HFFc6 (cell line): ENCODE measurements around the gene CCDC70. TPM values are rescaled to one million over a fixed set of nuclear protein-coding genes. Genes with fewer than 3 reads are reported as not detected.

ENCODE experiments used
- DNase-seq: peaks from one replicate; pipeline ENCODE4 v3.0.0-alpha.2; 2018
- H3K27ac Mint-ChIP-seq: 2 replicates; pipeline ENCODE4 v1.8.0; 2020; ENCODE audit warnings: mild to moderate bottlenecking, mixed read lengths
- H3K27me3 Mint-ChIP-seq: 2 replicates; pipeline ENCODE4 v1.8.0; 2021; ENCODE audit warnings: mild to moderate bottlenecking, moderate library complexity, mixed read lengths; ENCODE audit not compliant: insufficient read depth
- H3K36me3 Mint-ChIP-seq: 2 replicates; pipeline ENCODE4 v1.8.0; 2021; ENCODE audit warnings: low read depth, mixed read lengths
- H3K4me1 Mint-ChIP-seq: 2 replicates; pipeline ENCODE4 v1.8.0; 2020; ENCODE audit warnings: low read depth, mixed read lengths
- H3K4me3 Mint-ChIP-seq: 2 replicates; pipeline ENCODE4 v1.8.0; 2020; ENCODE audit warnings: mild to moderate bottlenecking, moderate library complexity, mixed read lengths
- H3K9me3 Mint-ChIP-seq: 2 replicates; pipeline ENCODE4 v1.8.0; 2020; ENCODE audit warnings: mild to moderate bottlenecking, mixed read lengths
- total RNA-seq, 6 experiments: library from RNA; stranded (reverse); fragmentation: NEBNext Ultra II Directional; extraction: Animal tissue kit (Norgen Biotek cat#: 25700); gene quantifications; 2 replicates in 1 of 6; 3 replicates in 5 of 6; pipeline ENCODE4 v1.2.3, GENCODE V29; 2021
- TF ChIP-seq, protein P1 (sequence below): fragments of 200-600 bp; sonication (generic); IDR thresholded peaks from 2 replicates; pipeline ENCODE4 v1.5.0; 2021; ENCODE audit warnings: antibody characterized with exemption, mild to moderate bottlenecking

The CCDC70 gene
- total RNA-seq, 6 experiments from 2014 or later: not detected

- peak; percentile 47 for DNase-seq
- Mint-ChIP-seq H3K36me3 (no peaks in the 10 kb centered on the region), H3K4me1 (peaks cover 8% of the 10 kb centered on the region; the same call in 1 of the 2 replicates), H3K9me3 (no peaks in the 10 kb centered on the region), H3K4me3 (no peak overlapping the region), H3K27me3 (peaks cover 30% of the 10 kb centered on the region), H3K27ac (no peak overlapping the region)
- TF ChIP-seq, protein P1, sequence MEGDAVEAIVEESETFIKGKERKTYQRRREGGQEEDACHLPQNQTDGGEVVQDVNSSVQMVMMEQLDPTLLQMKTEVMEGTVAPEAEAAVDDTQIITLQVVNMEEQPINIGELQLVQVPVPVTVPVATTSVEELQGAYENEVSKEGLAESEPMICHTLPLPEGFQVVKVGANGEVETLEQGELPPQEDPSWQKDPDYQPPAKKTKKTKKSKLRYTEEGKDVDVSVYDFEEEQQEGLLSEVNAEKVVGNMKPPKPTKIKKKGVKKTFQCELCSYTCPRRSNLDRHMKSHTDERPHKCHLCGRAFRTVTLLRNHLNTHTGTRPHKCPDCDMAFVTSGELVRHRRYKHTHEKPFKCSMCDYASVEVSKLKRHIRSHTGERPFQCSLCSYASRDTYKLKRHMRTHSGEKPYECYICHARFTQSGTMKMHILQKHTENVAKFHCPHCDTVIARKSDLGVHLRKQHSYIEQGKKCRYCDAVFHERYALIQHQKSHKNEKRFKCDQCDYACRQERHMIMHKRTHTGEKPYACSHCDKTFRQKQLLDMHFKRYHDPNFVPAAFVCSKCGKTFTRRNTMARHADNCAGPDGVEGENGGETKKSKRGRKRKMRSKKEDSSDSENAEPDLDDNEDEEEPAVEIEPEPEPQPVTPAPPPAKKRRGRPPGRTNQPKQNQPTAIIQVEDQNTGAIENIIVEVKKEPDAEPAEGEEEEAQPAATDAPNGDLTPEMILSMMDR: no peak
Observed at GRCh38 chr13:51838240-51838846, 23.4 kb upstream of the CCDC70 start.

GRCh38 chr13:51839711-51840540 lies 21.8 kb upstream of the CCDC70 start:
- Mint-ChIP-seq H3K27me3 (peaks cover 34% of the 10 kb centered on the region), H3K4me1 (peaks cover 16% of the 10 kb centered on the region), H3K4me3 (no peak overlapping the region), H3K27ac (no peak overlapping the region), H3K36me3 (no peaks in the 10 kb centered on the region), H3K9me3 (no peaks in the 10 kb centered on the region)
- no peak for DNase-seq
- TF ChIP-seq, protein P1: no peak

DNA sequence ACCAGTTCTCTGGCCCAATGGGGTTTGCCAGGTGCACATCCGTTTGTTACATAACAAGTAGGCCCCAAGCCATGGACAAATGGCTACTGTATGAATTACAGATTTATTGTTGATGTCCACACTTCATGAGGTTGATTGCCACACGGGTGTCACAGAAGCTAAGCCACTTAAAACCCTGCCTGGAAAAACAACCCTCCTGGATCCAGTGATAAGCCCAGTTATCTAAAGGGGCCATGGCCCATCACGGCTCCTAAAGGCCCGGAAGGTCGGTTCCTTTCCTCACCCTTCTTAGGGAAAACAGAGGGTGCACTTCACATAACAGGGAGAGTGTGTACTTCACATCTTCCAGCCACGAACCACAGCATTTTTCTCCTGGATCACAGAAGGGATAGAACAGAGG lies 20.9 kb upstream of the CCDC70 start:
- Mint-ChIP-seq H3K4me1 (peaks cover 23% of the 10 kb centered on the region), H3K36me3 (no peaks in the 10 kb centered on the region), H3K9me3 (no peaks in the 10 kb centered on the region), H3K27me3 (peaks cover 36% of the 10 kb centered on the region), H3K4me3 (no peak overlapping the region), H3K27ac (no peak overlapping the region)
- DNase-seq: no peak
- TF ChIP-seq, protein P1: no peak

DNA sequence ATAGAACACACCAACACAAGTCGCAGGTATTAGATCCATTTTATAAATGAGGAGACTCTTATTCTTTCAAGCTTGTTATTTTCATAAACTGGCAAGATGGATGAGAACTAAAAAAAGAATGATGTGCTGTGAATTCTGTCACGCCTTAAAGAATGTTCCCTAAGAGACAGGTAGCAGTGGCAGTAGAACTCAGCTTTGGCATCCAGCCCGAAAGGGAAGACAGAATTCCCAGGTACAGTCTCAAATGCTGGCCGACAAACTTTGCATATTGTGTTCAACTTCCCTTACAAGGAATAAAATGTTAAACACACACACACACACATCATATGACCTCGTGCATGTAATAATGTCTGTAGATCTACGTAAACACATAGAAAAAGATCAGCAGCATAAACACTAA lies 20.0 kb upstream of the CCDC70 start:
- TF ChIP-seq, protein P1: no peak
- Mint-ChIP-seq H3K27ac (no peak overlapping the region), H3K4me3 (no peak overlapping the region), H3K27me3 (peaks cover 32% of the 10 kb centered on the region), H3K36me3 (no peaks in the 10 kb centered on the region), H3K9me3 (no peaks in the 10 kb centered on the region), H3K4me1 (peaks cover 23% of the 10 kb centered on the region)
- no peak for DNase-seq

- H3K4me3 Mint-ChIP-seq: no peak overlapping the region
- TF ChIP-seq, protein P1: no peak
- no peak overlapping the region for H3K27ac Mint-ChIP-seq
- no peaks in the 10 kb centered on the region for H3K9me3 Mint-ChIP-seq
- no peak for DNase-seq
- H3K36me3 Mint-ChIP-seq: no peaks in the 10 kb centered on the region
- H3K27me3 Mint-ChIP-seq: peaks cover 28% of the 10 kb centered on the region
- H3K4me1 Mint-ChIP-seq: peaks cover 26% of the 10 kb centered on the region
Observed at GRCh38 chr13:51843529-51843928, 18.2 kb upstream of the CCDC70 start.
